ENCODE results near the gene PSMA6. TPM values are rescaled to one million over a fixed set of nuclear protein-coding genes. Genes with fewer than 3 reads are reported as not detected.
A peak's percentile ranks its signal among the peaks of the same experiment; 100 is the strongest.

Gene PSMA6
- total and polyA plus RNA-seq, 2 of the 13 experiments (the other 11 are each of a cell fraction or from before 2014, with no cell fraction given): 525 to 1,109 TPM

GRCh38 chr14:35352274-35353233 lies 60.4 kb downstream of the PSMA6 start (continued):
- TF ChIP-seq PBX2 (CRISPR knock-in tag; IDR thresholded peaks at IDR 0.05) (no peak), HMG20B (CRISPR knock-in tag; conservative IDR thresholded peaks at IDR 0.05) (no peak), NR0B2 (CRISPR knock-in tag; IDR thresholded peaks at IDR 0.05) (no peak), HNRNPH1 (optimal IDR thresholded peaks at IDR 0.05; ENCODE audit: low read depth, low read length) (no peak), ZNF503 (CRISPR knock-in tag; IDR thresholded peaks at IDR 0.05) (no peak), ZNF512B (CRISPR knock-in tag; IDR thresholded peaks at IDR 0.05; ENCODE audit: borderline replicate concordance) (peak; percentile 54; the same call in 1 of the 2 replicates), ZNF142 (CRISPR knock-in tag; IDR thresholded peaks at IDR 0.05) (no peak), IRF2 (CRISPR knock-in tag; IDR thresholded peaks at IDR 0.05) (no peak), RFXANK (CRISPR knock-in tag; IDR thresholded peaks at IDR 0.05) (no peak), EP300 (IDR thresholded peaks at IDR 0.05; ENCODE audit: low read depth in 2 of 2, low read length in 2 of 2) (0 out of 4 replicates have a peak, but pooled peaks of 1 of the 2 experiments have one; percentile 27), EP300 (CRISPR knock-in tag; IDR thresholded peaks at IDR 0.05; ENCODE audit: borderline replicate concordance) (no peak), ZNF17 (CRISPR knock-in tag; IDR thresholded peaks at IDR 0.05) (no peak), ZSCAN25 (CRISPR knock-in tag; IDR thresholded peaks at IDR 0.05) (no peak), ZNF605 (CRISPR knock-in tag; IDR thresholded peaks at IDR 0.05) (0 out of 2 replicates have a peak, but pooled peaks have one; percentile 33), NRL (CRISPR knock-in tag; IDR thresholded peaks at IDR 0.05; ENCODE audit: borderline replicate concordance) (peak; percentile 35; the same call in 1 of the 2 replicates), JDP2 (CRISPR knock-in tag; IDR thresholded peaks at IDR 0.05; ENCODE audit: borderline replicate concordance) (no peak)
